ENCODE measurements around the gene DGCR2.

Gene DGCR2

DNA sequence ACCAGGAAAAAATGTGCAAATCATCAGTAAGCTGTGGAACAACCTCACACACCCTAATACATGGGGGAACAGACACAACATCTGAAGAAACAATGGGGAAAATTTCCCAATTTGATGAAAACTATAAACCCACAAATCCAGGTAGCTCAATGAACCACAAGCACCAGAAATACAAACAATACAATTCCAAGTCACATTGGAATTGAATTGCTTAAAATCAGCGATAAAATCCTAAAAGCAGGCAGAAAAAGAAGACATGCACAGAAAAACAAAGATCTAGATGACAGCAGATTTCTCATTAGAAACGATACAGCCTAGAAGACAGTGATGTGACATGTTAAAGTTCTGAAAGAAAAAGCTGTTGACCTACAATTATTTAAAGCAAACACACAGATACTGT is 32.0 kb downstream of the DGCR2 start:
- TF ChIP-seq FOXM1 (IDR thresholded peaks at IDR 0.05; ENCODE audit: borderline replicate concordance, low read depth) (no peak), CREB1 (IDR thresholded peaks at IDR 0.05; ENCODE audit: low read depth) (no peak), EGR1 (IDR thresholded peaks at IDR 0.05) (no peak), ZBTB7A (IDR thresholded peaks at IDR 0.05; ENCODE audit: low read depth) (no peak), RAD21 (IDR thresholded peaks at IDR 0.05; ENCODE audit: low read depth) (no peak), TEAD4 (IDR thresholded peaks at IDR 0.05) (no peak), TAF1 (IDR thresholded peaks at IDR 0.05; ENCODE audit: low read depth) (no peak)
- TF ChIP-seq, protein P1, sequence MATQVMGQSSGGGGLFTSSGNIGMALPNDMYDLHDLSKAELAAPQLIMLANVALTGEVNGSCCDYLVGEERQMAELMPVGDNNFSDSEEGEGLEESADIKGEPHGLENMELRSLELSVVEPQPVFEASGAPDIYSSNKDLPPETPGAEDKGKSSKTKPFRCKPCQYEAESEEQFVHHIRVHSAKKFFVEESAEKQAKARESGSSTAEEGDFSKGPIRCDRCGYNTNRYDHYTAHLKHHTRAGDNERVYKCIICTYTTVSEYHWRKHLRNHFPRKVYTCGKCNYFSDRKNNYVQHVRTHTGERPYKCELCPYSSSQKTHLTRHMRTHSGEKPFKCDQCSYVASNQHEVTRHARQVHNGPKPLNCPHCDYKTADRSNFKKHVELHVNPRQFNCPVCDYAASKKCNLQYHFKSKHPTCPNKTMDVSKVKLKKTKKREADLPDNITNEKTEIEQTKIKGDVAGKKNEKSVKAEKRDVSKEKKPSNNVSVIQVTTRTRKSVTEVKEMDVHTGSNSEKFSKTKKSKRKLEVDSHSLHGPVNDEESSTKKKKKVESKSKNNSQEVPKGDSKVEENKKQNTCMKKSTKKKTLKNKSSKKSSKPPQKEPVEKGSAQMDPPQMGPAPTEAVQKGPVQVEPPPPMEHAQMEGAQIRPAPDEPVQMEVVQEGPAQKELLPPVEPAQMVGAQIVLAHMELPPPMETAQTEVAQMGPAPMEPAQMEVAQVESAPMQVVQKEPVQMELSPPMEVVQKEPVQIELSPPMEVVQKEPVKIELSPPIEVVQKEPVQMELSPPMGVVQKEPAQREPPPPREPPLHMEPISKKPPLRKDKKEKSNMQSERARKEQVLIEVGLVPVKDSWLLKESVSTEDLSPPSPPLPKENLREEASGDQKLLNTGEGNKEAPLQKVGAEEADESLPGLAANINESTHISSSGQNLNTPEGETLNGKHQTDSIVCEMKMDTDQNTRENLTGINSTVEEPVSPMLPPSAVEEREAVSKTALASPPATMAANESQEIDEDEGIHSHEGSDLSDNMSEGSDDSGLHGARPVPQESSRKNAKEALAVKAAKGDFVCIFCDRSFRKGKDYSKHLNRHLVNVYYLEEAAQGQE (IDR thresholded peaks at IDR 0.05; ENCODE audit: low read depth): no peak
- TF ChIP-seq, protein P2, sequence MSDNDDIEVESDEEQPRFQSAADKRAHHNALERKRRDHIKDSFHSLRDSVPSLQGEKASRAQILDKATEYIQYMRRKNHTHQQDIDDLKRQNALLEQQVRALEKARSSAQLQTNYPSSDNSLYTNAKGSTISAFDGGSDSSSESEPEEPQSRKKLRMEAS (IDR thresholded peaks at IDR 0.05): no peak

DNA sequence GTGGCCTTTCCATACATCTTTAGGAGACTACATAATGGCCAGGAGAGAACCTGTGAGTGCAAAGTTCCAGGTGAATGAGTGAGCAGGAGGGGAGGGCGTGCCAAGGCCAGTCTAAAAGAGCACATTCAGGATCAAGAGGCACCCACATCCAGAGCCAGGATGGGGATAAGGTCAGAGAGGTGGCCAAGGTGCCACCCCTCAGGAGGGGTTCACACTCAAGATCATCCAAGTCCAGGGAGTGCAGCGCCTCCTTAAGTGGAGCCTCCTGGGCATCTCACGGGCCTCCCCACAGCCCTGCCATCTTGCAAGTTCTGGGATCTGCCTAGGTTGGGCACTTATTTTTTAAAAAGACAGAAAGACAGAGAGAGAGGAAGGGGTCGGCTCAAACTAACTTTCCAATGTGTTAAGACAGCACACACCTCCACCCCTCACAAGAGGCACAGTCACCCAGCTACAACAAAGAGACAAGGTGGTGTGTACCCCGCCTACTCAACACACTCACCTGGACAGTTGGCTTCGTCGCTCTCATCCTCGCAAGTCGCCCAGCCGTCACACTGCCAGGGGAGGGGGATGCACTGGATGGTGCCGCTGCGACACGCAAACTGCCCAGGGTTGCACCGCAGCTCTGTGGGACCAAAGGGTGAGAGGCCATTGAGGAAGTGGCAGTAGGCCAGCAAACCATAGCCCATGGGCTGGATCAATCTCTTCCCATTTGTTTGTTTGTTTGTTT is 33.2 kb downstream of the DGCR2 start:
- no peak for TF ChIP-seq EGR1 (IDR thresholded peaks at IDR 0.05)
- no peak for TF ChIP-seq TEAD4 (IDR thresholded peaks at IDR 0.05)
- TF ChIP-seq CEBPB (IDR thresholded peaks at IDR 0.05): no peak

DNA sequence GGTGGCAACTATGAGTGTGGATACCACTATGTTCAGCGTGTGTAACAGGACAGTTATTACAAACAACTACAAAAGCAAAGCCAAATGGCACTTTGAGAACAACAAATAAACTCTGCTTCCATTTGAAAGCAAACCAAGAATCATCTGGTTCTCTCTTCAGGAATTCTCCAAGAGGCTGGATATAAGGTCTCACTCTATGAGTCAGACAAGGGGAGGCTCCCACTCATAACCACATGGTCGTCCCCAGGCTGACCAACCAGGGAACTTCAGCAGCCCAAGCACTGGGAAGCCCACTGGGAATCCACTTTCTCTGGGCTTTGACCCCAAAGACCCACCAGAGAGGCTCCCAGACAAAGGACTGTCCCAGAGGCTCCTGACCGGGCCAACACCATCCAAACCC is 35.3 kb downstream of the DGCR2 start:
- no peak for TF ChIP-seq TCF12 (IDR thresholded peaks at IDR 0.05; ENCODE audit: low read depth)
- no peak for TF ChIP-seq NFIC (IDR thresholded peaks at IDR 0.05)
- TF ChIP-seq EGR1 (IDR thresholded peaks at IDR 0.05): no peak
- TF ChIP-seq, protein P1 (IDR thresholded peaks at IDR 0.05; ENCODE audit: low read depth): no peak
- no peak for TF ChIP-seq RAD21 (IDR thresholded peaks at IDR 0.05; ENCODE audit: low read depth)
- TF ChIP-seq CEBPB (IDR thresholded peaks at IDR 0.05): no peak
- TF ChIP-seq, protein P3, sequence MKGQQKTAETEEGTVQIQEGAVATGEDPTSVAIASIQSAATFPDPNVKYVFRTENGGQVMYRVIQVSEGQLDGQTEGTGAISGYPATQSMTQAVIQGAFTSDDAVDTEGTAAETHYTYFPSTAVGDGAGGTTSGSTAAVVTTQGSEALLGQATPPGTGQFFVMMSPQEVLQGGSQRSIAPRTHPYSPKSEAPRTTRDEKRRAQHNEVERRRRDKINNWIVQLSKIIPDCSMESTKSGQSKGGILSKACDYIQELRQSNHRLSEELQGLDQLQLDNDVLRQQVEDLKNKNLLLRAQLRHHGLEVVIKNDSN (IDR thresholded peaks at IDR 0.05): no peak
- TF ChIP-seq YY1 (IDR thresholded peaks at IDR 0.05; ENCODE audit: low read depth): no peak

DNA sequence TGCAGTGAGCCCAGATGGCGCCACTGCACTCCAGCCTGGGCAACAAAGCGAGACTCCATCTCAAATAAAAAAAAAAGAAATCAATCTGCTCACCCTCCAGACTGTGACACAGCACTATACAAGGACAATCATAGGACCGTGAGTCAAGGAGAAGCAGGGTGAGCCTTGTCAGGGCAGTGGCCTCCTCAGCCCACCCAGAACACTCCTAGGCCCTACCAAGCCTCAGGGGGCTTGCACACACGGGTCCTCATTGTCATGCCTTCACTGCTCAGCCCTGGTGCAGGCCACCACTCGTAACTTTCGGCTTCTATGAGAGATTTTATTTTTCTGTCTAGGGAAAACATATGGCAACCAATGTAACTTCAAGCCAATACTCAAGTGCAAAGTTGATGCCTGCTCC is 35.8 kb downstream of the DGCR2 start:
- TF ChIP-seq, protein P2 (IDR thresholded peaks at IDR 0.05): no peak
- TF ChIP-seq EGR1 (IDR thresholded peaks at IDR 0.05) (no peak), EP300 (IDR thresholded peaks at IDR 0.05; ENCODE audit: borderline replicate concordance) (no peak), TAF1 (IDR thresholded peaks at IDR 0.05; ENCODE audit: low read depth) (no peak), FOXM1 (IDR thresholded peaks at IDR 0.05; ENCODE audit: borderline replicate concordance, low read depth) (no peak), TCF12 (IDR thresholded peaks at IDR 0.05; ENCODE audit: low read depth) (no peak), YY1 (IDR thresholded peaks at IDR 0.05; ENCODE audit: low read depth) (no peak), TEAD4 (IDR thresholded peaks at IDR 0.05) (no peak)
- TF ChIP-seq, protein P1 (IDR thresholded peaks at IDR 0.05; ENCODE audit: low read depth): no peak

DNA sequence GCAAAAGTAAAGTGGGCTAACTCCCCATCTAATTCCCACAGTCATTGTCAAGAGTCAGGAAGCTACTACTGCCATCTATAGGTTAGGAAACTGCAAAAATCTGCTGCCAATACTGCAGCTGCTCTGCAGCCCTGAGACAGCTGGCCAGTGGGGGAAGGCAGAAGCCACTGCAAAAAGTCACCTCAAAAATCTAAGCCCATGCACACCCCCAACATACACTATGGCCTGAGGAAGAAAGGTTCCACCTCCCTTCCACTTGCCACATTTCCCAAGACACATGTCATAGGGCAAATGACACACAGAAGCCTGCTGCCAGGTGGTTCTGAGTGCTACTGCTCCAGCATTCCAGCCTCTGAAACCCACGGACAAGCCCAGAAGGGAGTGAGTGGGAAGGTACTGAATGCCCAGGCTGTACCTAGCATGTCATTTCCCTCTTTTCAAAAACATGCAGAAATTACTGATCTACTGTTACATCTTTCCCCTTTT is 36.9 kb downstream of the DGCR2 start:
- TF ChIP-seq FOXM1 (IDR thresholded peaks at IDR 0.05; ENCODE audit: borderline replicate concordance, low read depth) (no peak), EGR1 (IDR thresholded peaks at IDR 0.05) (peak; percentile 23; the same call in 1 of the 2 replicates), RAD21 (IDR thresholded peaks at IDR 0.05; ENCODE audit: low read depth) (peak; percentile 33; the same call in 1 of the 2 replicates)
- TF ChIP-seq, protein P3 (IDR thresholded peaks at IDR 0.05): no peak
